CD14-positive monocyte (primary cell): ENCODE results near the gene DBT. TPM values are rescaled to one million over a fixed set of nuclear protein-coding genes. Genes with fewer than 3 reads are reported as not detected.

Experiments
- DNase-seq, 3 donors: peaks; one replicate each; pipeline ENCODE4 v3.0.0-alpha.2; 2011 to 2022
- H2AFZ ChIP-seq: 2 replicates; pipeline ENCODE4 v1.6.0; 2012; ENCODE audit warnings: mild to moderate bottlenecking, low read depth, low read length, inconsistent platforms; ENCODE audit not compliant: insufficient read depth, poor library complexity, severe bottlenecking
- H3K27ac ChIP-seq, 2 donors: 1 replicate in 1 of 2; 2 replicates in 1 of 2; pipeline ENCODE4 v1.5.1; 2012 to 2013; ENCODE audit warnings: low read length in 2 of 2, control low read depth in 1 of 2, inconsistent platforms in 1 of 2, low read depth in 1 of 2, mild to moderate bottlenecking in 1 of 2
- H3K27me3 ChIP-seq, 2 donors: one replicate each; pipeline versions ENCODE4 v1.6.0 to v1.6.1; 2011 to 2013; ENCODE audit warnings: low read length in 2 of 2; ENCODE audit not compliant: control insufficient read depth in 2 of 2, insufficient read depth in 2 of 2
- H3K36me3 ChIP-seq, 2 donors: replicated peaks in 1 of 2; 1 replicate in 1 of 2; 2 replicates in 1 of 2; pipeline versions ENCODE4 v1.5.1 to v1.6.1; 2012 to 2013; ENCODE audit warnings: low read length in 2 of 2, control low read depth in 1 of 2, inconsistent platforms in 1 of 2, mild to moderate bottlenecking in 1 of 2; ENCODE audit not compliant: insufficient read depth in 2 of 2, control insufficient read depth in 1 of 2
- H3K4me1 ChIP-seq, 2 donors: 1 replicate in 1 of 2; 2 replicates in 1 of 2; pipeline versions ENCODE4 v1.5.1 to v1.6.1; 2012 to 2013; ENCODE audit warnings: low read length in 2 of 2, control low read depth in 1 of 2, inconsistent platforms in 1 of 2, mild to moderate bottlenecking in 1 of 2, moderate library complexity in 1 of 2; ENCODE audit not compliant: insufficient read depth in 2 of 2, control insufficient read depth in 1 of 2
- H3K4me2 ChIP-seq: replicated peaks from 2 replicates; pipeline ENCODE3; 2012; ENCODE audit warnings: low read length, moderate library complexity, mild to moderate bottlenecking; ENCODE audit not compliant: poor library complexity, severe bottlenecking; ENCODE audit errors: extremely low read depth
- H3K4me3 ChIP-seq, 3 experiments: fragments of 200-600 bp in 1 of 3; sonication (generic) in 1 of 3; replicated peaks in 1 of 3; 1 replicate in 2 of 3; 2 replicates in 1 of 3; pipeline ENCODE4 v1.5.1; 2011 to 2013; ENCODE audit warnings: low read length in 3 of 3, mild to moderate bottlenecking in 3 of 3, control low read depth in 2 of 3, low read depth in 2 of 3, inconsistent platforms in 1 of 3, moderate library complexity in 1 of 3
- H3K79me2 ChIP-seq: 2 replicates; pipeline ENCODE4 v1.6.0; 2012; ENCODE audit warnings: mild to moderate bottlenecking, control low read depth, inconsistent platforms, low read length, moderate library complexity; ENCODE audit not compliant: insufficient read depth
- H3K9ac ChIP-seq: 2 replicates; pipeline ENCODE4 v1.6.0; 2017; ENCODE audit warnings: low read length, mild to moderate bottlenecking; ENCODE audit not compliant: insufficient read depth, poor library complexity, severe bottlenecking
- H3K9me3 ChIP-seq, 2 donors: replicated peaks in 1 of 2; 1 replicate in 1 of 2; 2 replicates in 1 of 2; pipeline versions ENCODE4 v1.5.1 to v1.6.1; 2012 to 2013; ENCODE audit warnings: low read length in 2 of 2, control low read depth in 1 of 2; ENCODE audit not compliant: control insufficient read depth in 1 of 2, insufficient read depth in 1 of 2
- H4K20me1 ChIP-seq: 2 replicates; pipeline ENCODE4 v1.6.0; 2012; ENCODE audit warnings: mild to moderate bottlenecking, low read length, control low read depth, moderate library complexity; ENCODE audit not compliant: insufficient read depth
- H3K27ac Mint-ChIP-seq, 7 donors: one replicate each; pipeline ENCODE4 v1.8.0; 2020; ENCODE audit warnings: mild to moderate bottlenecking in 7 of 7, mixed read lengths in 7 of 7, moderate library complexity in 6 of 7, inconsistent platforms in 2 of 7
- H3K27me3 Mint-ChIP-seq, 3 donors: one replicate each; pipeline ENCODE4 v1.8.0; 2021 to 2022; ENCODE audit warnings: low read depth in 3 of 3, mild to moderate bottlenecking in 3 of 3, mixed read lengths in 3 of 3, moderate library complexity in 3 of 3, inconsistent platforms in 1 of 3
- H3K36me3 Mint-ChIP-seq, 2 donors: one replicate each; pipeline ENCODE4 v1.8.0; 2020; ENCODE audit warnings: mixed read lengths in 2 of 2, inconsistent platforms in 1 of 2, mild to moderate bottlenecking in 1 of 2
- H3K4me1 Mint-ChIP-seq: one replicate; pipeline ENCODE4 v1.8.0; 2020; ENCODE audit warnings: mild to moderate bottlenecking, mixed read lengths
- H3K4me3 Mint-ChIP-seq, 2 donors: one replicate each; pipeline ENCODE4 v1.8.0; 2020; ENCODE audit warnings: mild to moderate bottlenecking in 2 of 2, mixed read lengths in 2 of 2, moderate library complexity in 1 of 2
- H3K9me3 Mint-ChIP-seq, 7 donors: one replicate each; pipeline ENCODE4 v1.8.0; 2020 to 2022; ENCODE audit warnings: mixed read lengths in 7 of 7, mild to moderate bottlenecking in 6 of 7, moderate library complexity in 6 of 7, inconsistent platforms in 2 of 7
- WGBS: methylation state at CpG from one replicate; pipeline ENCODE4 v1.1.5; 2013; ENCODE audit warnings: missing lambda C conversion rate; ENCODE audit not compliant: insufficient coverage; 5-methylcytosine and 5-hydroxymethylcytosine counted together
- intact Hi-C, 2 donors: fragments of 100-400 bp; cut with micrococcal nuclease; formaldehyde crosslinking; loops; one replicate each; pipeline versions ENCODE4 v1.15.0 to v1.15.1; 2023
- polyA plus RNA-seq, 3 donors: library from polyadenylated mRNA; depleted of rRNA in 1 of 3; unstranded in 2 of 3; stranded (reverse) in 1 of 3; fragments of 300-500 nt in 2 of 3; fragments of >200 nt in 1 of 3; fragmentation: Illumina TruSeq in 2 of 3; gene quantifications; 1 replicate in 2 of 3; 2 replicates in 1 of 3; pipeline ENCODE4 v1.2.3, GENCODE V29; 2012 to 2021
- TF ChIP-seq, protein P1 (sequence below): fragments of 200-600 bp; IDR thresholded peaks from one replicate; pipeline ENCODE4 v1.8.0; 2022; ENCODE audit warnings: antibody characterized with exemption, mild to moderate bottlenecking

DBT gene
- polyA plus RNA-seq, 3 donors: 1.1 to 2.7 (median 1.5) TPM

DNA sequence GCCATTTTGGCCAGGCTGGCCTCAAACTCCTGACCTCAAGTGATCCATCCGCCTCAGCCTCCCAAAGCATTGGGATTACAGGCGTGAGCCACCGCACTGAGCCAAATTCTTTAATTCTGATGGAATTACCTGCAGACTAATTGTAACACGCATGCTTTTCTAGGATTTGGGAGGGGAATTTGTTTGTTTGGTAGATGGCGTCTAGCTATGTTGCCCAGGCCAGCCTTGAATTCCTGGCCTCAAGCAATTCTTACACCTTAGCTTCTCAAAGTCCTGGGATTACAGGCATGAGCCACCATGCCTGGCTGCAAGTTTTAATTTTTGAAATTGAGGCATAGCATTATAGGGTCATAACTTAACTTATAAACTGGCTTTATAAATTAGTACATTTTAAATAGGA lies 35.0 kb upstream of the DBT start:
- DNase-seq: no peak
- Mint-ChIP-seq H3K9me3 (no peaks in the 10 kb centered on the region), H3K36me3 (peaks cover 60 to 93% of the 10 kb centered on the region in 2 donors), H3K27me3 (peaks cover 0 to 2% (median 0%) of the 10 kb centered on the region in 3 donors), H3K4me1 (no peaks in the 10 kb centered on the region), H3K27ac (peak overlapping the region in 1 of 7 donors; percentile 72), H3K4me3 (no peak overlapping the region)
- H3K4me2 ChIP-seq: no peak overlapping the region
- H3K36me3 ChIP-seq: peaks cover 84 to 95% of the 10 kb centered on the region in 2 donors
- TF ChIP-seq, protein P1, sequence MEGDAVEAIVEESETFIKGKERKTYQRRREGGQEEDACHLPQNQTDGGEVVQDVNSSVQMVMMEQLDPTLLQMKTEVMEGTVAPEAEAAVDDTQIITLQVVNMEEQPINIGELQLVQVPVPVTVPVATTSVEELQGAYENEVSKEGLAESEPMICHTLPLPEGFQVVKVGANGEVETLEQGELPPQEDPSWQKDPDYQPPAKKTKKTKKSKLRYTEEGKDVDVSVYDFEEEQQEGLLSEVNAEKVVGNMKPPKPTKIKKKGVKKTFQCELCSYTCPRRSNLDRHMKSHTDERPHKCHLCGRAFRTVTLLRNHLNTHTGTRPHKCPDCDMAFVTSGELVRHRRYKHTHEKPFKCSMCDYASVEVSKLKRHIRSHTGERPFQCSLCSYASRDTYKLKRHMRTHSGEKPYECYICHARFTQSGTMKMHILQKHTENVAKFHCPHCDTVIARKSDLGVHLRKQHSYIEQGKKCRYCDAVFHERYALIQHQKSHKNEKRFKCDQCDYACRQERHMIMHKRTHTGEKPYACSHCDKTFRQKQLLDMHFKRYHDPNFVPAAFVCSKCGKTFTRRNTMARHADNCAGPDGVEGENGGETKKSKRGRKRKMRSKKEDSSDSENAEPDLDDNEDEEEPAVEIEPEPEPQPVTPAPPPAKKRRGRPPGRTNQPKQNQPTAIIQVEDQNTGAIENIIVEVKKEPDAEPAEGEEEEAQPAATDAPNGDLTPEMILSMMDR: no peak
- no peak overlapping the region for H3K27ac ChIP-seq
- no peak overlapping the region for H2AFZ ChIP-seq
- no peaks in the 10 kb centered on the region for H3K4me1 ChIP-seq
- intact Hi-C loops: no loop called here
- H3K4me3 ChIP-seq: no peak overlapping the region
- WGBS: 100% methylated on average over 3 of the region's 5 CpGs
- H3K27me3 ChIP-seq: no peaks in the 10 kb centered on the region
- H4K20me1 ChIP-seq: peaks cover 11% of the 10 kb centered on the region
- no peaks in the 10 kb centered on the region for H3K9me3 ChIP-seq
- no peaks in the 10 kb centered on the region for H3K79me2 ChIP-seq
- no peak overlapping the region for H3K9ac ChIP-seq

DNA sequence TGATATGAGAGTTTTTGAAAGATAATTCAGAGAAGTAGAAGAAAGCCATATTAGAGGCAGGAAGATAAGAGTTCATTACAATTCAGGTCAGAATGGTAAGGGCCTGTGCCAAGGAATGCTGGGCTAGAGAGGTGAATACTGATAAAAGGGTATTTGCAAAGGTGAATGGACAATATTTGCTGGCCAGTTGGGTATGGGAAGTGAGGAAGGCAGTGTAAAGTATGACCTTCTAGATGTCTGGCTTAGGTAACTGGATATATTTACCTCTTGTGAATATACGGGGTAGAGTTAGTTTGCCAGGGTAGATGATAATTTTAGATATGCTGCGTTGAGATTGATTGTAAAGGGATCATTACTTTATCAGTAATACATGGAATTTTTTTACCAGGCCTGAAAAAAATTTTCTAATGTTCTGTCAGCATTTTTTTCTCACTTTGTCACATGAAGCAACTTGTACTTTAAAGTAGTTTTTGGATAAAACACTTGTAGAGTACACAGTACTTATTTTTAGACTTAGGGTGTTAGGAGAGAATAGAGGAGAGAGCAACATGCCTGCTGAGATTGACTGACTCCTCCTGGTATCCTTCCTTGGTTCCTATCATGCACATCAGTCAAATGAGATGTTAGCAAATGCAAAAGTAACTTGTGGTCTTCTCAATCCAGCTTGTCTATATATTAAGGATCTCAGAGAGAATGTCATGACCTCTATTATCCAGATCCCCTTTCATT lies 30.5 kb upstream of the DBT start:
- no peaks in the 10 kb centered on the region for H3K27me3 Mint-ChIP-seq
- H3K9me3 Mint-ChIP-seq: no peaks in the 10 kb centered on the region
- TF ChIP-seq, protein P1: no peak
- no peak overlapping the region for H2AFZ ChIP-seq
- H3K36me3 ChIP-seq: peaks cover 87 to 95% of the 10 kb centered on the region in 2 donors
- peak overlapping the region in 1 of 7 donors; percentile 0 for H3K27ac Mint-ChIP-seq
- no peaks in the 10 kb centered on the region for H3K79me2 ChIP-seq
- peaks cover 16% of the 10 kb centered on the region for H4K20me1 ChIP-seq
- no peaks in the 10 kb centered on the region for H3K4me1 ChIP-seq
- no peaks in the 10 kb centered on the region for H3K27me3 ChIP-seq
- WGBS: no CpG with 5 or more reads among the region's 2 CpGs
- H3K4me2 ChIP-seq: no peak overlapping the region
- H3K9me3 ChIP-seq: no peaks in the 10 kb centered on the region
- H3K27ac ChIP-seq: no peak overlapping the region
- H3K4me3 Mint-ChIP-seq: no peak overlapping the region
- H3K4me1 Mint-ChIP-seq: no peaks in the 10 kb centered on the region
- intact Hi-C loops: no loop called here
- peaks cover 63 to 96% of the 10 kb centered on the region in 2 donors for H3K36me3 Mint-ChIP-seq
- H3K9ac ChIP-seq: no peak overlapping the region
- DNase-seq: no peak
- no peak overlapping the region for H3K4me3 ChIP-seq
